Stimulated activated CD8-positive, alpha-beta memory T cell treated with anti-CD3 and anti-CD28 coated beads, Interleukin-7, amount 100 ng/mL, for 24 hours (primary cell): ENCODE data around the gene DMD.
"Not testable (repeated sequence)": the region's sequence is repeated elsewhere in the genome, so short reads cannot be mapped to it uniquely, and the experiment has no call there.

Experiments
- DNase-seq: peaks from one replicate; pipeline ENCODE4 v3.0.0-alpha.2; 2020; ENCODE audit warnings: low read depth

DMD gene

DNA sequence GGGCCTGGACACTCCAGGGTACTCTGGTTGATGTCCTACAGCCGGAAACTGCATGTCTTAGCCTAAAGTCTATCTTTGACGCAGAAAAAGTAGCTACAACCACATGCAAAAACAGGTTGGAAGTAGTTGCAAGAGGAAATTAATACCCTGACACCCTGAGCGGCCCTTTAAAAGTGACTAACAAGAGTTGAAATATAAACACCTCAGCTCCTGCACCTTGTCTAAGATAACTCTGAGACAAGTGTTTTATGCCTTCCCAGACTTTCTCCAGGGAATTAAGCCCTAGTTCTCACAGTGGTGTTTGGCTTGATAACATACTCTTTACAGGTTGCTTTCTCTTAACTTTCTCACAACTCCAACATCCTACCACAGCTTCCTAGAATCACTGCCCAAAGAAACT lies 943.1 kb downstream of the DMD start:
- no peak for DNase-seq

DNA sequence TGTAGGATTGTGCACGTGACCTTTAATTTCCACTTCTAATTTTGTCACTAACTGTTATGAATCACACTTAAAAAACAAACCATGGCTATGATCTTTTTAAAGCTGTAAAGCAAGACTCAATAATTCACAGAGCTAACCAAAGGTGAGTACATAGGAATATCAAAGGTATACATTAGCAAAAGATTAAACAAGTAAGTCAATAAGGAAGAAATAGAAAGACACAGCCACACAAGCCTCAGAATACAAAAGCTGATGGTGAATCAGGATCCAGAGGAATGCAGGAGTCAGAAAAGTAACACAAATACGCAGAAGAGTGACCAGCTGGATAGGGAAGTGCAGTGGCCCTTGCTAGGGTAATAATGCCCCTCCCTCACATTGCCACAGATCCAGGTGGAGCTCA lies 943.6 kb downstream of the DMD start:
- DNase-seq = no peak

DNA sequence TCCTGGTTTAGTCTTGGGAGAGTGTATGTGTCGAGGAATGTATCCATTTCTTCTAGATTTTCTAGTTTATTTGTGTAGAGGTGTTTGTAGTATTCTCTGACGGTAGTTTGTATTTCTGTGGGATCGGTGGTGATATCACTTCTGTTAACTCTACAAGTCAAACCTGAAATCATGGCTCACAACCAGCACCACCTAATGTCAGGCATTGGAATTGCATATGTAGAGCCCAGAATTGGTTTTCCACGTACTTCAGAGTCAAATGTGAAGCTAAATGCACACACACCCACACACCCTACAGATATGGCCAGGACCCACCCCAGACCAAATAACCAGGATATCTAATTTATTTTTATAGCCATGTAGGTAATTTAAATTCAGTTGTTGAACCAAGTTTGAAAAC lies 964.7 kb downstream of the DMD start:
- not testable (repeated sequence) for DNase-seq

DNA sequence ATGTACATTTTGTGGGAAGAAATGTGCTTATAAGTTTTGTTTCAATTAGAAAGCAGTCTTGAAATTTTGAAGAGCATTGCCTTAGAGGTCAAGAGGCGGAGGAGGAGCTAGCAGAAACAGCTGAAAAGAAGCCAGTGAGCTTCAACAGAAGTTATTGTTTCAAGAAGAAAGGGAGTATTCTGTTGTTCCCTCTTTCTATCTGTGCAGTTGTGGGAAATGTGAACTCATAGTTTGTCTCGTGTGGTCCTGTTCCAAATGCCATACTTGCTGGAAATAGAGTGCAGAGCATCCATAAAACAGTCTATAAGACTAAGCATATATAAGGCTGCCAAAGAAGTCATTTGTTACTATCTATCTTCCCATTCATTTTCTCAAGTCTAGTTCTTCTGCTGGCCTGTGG lies 1015.7 kb downstream of the DMD start:
- no peak for DNase-seq

DNA sequence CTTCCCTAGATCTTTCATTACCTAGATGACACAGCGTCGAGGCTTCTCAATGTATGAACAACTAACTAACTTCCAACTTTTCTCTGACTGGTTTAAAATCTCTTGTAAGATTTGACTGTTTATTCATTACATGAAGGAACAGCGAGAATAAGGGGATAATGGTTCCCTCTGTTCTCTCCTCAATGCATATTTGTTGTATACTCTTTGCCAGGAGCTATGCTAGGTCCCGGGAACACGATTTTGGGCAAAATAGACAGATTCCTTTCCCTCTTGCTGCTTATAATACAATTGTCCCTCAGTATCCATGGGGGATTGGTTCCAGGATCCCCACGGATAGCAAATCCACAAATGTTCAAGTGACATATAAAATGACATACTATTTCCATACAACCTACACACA lies 1020.0 kb downstream of the DMD start:
- no peak for DNase-seq

DNA sequence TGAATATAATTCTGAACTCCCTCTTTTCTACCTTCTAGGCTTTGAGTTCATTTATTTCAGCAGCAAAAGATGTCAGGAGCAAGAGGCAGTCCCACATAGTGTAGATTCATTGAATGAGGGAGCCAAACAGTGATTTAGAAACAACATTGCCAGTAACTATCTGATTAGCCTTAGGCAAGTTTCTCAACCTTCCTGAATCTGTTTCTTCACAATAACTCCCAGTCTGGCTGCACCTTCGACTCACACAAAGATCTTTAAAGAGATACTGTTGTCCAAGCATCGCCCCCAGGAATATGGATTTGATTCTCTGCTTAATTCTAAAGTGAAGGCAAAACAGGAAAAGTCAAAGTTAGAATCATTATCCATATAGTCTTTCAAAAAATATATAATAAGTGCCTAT lies 1026.2 kb downstream of the DMD start:
- no peak for DNase-seq

DNA sequence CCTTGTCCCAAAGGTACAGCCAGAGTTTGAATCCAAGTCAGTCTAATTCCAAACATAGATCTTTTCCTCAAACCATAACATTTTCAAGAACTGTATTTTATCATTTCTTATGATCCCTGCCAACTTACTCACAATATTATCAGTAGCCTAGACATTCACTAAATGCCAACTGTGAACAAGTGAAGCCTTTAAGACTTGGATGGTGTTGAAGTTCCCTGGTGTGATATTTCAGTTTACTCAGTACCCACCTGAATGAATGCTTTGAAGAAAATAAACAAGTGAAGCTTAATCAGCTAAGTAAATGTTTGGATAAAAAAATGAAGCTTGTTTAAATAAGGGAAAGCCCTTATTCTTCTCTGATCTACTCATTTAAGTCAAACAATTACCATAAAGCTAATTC lies 1028.3 kb downstream of the DMD start:
- no peak for DNase-seq

DNA sequence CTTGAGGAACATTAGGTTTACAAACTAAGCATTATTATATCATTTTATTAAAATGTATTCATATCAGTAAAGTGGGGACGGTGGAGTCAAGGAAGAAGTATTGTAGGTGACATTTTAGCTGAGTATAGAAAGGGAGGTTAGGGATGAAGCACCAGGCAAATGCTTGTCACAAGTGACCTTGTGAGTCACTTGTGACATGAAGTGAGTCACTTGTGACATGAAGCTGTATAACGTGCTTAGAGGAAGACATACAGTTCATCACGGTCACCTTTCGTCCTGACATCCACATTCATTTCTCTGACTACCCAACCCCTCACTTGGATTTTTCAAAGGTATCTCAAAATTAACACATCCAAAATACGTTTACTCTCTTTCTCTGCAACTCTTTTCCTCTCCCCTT lies 1034.8 kb downstream of the DMD start:
- DNase-seq = no peak

DNA sequence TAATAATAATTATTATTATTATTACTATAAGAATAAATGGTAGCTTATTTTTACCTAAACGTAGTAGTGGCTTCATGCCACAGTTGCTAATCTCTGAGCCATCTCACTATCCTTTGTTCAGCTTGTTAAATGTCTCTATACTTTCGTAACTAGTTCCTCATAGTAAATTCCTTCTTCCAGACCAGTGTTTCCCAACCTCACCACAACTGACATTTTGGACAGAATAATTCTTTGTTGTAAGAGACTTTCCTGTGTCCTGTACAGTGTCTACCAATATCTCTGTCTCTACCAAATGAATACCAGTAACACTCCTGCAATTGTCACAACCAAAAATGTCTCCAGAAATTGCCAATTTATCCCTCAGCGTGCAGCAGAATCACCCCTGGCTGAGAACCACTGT lies 1040.9 kb downstream of the DMD start:
- DNase-seq = no peak

DNA sequence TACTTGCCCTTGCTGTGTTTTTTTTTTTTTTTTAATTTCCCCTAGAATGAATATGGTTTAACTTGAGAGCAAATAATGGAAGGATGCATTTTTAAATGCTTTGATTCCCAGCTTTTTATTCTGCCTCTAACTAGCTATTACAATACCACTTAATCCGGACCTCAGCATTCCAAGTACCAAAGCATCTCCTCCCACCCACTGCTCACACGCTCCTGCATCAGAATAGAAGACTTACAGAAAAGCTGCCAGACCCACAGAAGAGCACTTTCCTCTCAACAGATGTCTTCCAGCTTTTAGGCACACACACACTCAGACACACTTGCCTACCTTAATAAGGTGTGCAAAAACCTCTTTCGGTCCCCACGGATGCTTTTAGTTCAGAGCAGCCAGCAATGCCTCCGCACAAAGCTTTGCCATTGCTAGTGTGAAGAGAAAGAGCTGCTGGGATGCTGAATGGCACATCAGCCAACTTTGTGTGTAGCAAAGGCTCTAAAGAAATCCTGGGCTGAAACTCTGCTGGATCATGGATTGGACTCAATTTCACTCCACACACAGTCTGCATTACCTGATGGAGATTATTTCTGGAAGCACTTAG lies 1056.2 kb downstream of the DMD start:
- DNase-seq = no peak

DNA sequence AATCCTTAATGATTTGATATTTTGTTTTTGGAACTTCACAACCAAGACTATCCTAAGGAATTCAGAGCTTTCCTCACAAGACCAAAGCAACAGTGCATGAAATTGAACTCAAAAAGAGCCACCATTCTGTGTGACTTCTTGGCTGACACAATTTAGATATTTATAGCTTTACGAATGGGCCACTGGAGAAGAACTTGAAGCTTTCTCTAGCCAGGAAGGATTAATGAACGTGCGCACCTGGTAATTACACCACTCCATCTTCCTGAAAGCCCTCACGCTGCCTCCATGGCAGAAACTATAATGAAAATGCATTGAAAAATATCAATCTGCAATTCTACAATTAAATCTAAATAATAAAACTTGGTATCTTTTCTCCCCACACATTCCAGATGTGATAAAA lies 1057.8 kb downstream of the DMD start:
- DNase-seq = no peak

DNA sequence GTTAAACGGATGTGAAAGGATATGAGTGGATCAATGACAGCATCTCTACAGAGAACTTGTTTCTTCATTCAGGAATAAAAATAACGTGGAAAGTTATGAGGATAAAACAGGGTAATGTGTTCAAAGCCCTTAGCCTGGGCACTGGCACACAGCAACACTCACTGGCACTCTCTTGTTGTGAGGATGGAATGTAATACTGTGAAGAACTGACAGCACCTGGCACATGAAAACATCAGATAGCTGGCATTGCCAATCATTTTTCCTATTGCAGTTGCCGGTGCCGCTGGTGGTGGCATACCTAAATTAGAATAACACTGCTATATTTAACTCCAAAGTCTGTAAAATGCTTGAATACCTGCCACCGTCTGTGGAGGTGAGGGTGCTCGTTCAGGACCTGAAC lies 1061.2 kb downstream of the DMD start:
- DNase-seq = no peak

DNA sequence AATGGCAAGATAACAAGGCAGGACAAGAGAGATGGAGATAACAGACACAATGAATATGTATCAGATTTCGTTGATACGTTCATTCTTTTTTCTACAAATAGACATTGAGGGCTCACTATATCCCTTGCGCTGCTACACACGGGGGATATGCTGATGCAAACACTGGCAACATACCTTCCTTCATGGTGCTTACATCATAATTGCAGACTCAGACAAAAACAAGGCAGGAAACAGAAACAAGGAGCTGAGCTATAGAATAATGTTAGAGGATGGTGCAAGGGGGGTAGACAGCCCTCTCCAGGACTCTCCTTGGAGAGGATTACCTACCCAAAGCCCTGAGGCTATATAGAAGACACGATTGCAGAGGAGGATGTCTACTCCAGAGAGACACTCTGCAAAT lies 1069.5 kb downstream of the DMD start:
- DNase-seq = no peak

DNA sequence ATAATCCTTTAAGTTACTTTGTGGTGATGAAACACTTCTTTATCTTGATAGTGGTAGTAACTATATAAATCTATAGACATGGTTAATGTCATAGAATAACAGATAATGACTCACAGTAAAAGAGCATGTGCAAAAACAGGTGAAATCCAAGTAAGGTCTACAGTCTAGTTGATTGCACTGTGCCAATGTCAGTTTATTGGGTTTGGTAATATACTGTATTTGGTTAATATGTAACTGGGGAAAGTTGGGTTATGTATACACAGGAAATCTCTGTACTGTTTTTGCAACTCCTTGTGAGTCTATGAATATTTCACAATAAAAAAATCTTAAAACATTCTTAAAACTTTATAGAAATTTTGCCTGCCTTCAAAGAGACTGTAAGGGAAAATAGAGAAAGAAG lies 1071.9 kb downstream of the DMD start:
- no peak for DNase-seq

DNA sequence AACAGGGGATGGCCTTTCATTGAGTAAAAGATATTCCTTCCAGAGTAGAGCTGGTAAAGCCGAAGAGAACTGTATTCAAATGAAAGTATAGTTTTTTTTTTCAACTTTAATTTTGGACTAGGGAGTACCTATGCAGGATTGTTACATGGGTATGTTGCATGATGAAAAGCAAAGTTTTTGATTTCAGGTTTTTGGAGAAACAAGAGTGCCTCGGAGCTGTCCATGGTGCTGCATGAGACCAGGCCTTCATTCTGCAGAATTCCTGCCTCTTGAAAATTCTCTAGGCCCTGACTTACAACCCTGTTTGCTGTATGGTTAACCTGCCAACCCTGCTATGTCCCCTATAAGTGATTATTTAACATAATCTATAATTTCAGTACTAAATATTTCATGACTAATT lies 1073.8 kb downstream of the DMD start:
- no peak for DNase-seq

DNA sequence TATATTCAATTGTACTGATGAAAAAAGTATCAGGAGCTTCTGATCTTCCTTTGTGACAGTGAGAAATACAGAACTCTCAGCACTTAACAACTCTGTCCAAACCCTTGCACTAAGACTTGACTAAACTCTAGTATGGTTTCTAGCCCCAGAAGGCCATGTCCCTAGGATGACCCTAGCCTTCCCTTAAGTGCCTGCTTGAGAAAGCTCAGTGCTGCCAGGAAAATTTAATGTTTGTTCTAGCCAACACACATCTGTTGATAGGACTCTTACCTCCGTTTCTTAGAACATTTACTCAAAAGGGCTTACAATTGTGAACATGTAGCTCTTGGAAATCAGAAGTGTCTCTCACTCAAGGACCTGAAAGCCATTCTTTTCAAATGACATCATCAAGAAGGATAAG lies 1084.4 kb downstream of the DMD start:
- no peak for DNase-seq

DNA sequence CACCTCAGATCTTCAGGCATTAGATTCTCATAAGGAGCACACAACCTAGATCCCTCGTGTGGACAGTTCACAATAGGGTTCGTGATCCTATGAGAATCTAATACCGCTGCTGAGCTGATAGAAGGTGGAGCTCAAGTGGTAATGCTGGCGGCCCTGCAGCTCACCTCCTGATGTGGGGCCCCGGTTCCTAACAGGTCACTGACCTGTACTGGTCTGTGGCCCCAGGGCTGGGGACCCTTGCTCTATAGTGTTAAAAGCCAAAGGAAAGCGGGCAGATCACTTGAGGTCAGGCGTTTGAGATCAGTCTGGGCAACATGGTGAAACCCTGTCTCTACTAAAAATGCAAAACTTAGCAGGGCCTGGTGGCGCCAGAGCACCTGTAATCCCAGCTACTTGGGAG lies 1092.5 kb downstream of the DMD start:
- DNase-seq = no peak

DNA sequence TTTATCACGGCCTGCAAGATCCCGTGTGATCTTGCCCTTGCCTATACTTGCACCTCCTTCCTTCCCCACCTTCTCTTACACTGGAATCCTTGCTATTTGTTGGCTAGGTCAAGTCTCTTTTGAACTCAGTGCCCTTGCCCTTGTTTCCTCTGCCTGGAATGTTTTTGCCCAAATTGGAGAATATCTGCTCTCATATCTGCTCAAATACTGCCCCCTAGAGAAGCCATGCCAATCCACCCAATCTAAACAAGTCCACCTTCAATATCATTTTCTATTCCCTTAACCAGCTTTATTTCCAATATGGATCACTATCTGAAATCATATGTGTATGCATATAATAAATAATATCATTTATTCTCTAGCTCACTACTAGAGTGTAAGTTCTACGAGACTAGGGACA lies 1095.3 kb downstream of the DMD start:
- DNase-seq = no peak

DNA sequence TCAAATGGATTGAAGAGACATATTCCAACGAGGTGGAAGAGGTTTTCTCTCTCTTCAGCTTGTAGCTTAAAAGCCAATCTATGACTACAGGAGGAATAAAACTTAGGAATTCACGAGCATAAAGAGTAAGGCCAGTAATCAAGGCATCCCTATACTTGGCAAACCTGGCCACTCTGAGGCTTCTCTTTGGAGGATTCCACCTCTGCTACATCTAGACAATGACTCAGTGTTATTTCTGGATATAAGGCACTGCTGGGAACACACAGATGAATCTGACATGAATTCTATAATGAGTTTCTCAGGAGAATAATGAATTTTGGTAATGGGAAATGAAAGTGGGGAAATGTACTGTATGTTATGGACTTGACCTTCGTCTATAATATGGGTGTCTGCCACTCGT lies 1123.7 kb downstream of the DMD start:
- no peak for DNase-seq

DNA sequence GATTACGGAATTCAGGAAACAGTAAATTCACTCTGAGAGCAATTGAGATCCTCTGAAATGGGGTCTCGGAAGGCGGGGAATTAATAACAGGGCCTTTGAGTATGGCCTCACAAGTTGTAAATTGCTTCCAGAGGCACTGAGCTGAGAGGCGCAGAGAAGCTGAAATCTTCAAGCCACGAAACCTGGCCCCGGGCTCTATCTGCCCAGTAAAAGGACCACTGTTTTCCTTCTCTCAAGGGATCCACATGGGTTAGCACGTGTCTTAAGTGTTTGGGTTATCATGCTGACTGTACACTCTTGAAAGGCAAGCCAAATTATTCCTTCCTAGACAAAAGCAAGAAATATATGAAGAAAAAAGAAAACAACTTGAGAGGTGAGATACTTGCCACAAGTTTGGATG lies 1126.6 kb downstream of the DMD start:
- DNase-seq = no peak

DNA sequence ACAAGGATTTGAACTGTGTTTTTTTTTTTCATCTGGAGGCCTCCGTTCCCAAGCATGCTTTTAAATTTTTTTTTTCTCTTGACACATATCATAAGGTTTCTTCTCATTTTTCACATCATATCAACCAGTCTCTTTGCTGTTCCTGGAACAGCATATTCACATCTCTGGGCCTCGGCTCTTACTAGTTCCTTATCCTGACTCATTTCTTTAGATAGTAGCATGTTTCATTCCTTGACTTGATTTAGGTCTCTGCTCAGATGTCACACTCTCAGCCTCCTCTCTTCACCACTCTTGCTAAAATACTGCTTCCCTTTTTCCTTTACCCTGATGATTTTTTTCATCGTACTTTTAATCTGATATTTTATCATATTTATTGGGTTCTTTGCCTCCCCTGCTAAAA lies 1163.1 kb downstream of the DMD start:
- no peak for DNase-seq

DNA sequence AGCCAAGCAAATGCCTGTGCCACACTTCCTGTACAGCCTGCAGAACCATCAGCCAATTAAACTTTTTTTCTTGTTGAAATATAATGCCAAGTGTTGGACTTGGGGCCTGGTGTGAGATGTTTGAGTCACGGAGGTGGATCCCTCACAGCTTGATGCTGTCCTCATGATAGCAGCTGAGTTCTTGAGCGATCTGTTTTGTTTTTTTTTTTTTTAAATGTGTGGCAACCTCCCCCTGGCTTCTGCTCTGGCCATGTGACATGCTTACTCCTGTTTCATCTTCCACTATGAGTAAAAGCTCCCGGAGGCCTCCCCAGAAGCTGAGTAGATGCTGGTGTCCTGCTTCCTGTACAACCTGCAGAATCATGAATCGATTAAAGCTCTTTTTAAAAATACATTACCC lies 1166.2 kb downstream of the DMD start:
- DNase-seq = no peak

DNA sequence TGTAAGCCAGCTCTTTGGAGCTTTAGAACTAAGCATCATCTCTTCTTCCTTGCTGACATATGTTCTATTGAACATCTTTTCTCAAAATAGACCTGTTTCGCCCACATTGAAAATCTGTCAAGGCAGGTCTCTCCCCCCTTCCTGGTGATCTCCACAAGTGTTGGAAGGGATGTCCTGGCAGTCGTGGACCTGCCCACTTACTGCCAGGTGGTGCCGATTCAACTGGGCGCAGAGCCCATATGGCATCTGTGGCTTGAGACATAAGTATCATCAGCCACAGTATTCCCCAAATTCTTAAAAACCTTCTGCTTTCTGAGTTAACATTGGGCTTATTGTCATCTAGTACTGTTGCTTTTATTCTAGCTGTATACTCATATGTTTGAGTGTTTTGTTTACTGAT lies 1170.2 kb downstream of the DMD start:
- DNase-seq = no peak

DNA sequence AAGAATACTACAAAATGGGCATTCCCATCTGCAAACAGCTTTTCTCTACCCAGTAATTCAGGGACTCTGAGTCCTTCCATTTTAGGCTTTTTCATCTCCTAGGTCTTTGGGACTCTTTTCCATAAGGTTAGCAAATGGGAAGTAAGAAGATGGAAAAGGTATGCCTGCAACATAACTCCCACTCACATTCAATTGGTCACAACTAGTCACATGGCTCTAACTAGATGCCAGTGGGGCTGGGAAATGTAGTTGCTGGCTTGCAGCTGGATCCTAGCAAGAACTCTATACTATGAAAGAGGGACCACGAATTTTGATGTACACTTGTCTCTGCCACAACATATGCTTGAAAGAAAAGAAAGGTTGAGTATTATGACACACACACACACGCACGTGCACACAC lies 1184.6 kb downstream of the DMD start:
- DNase-seq = no peak

DNA sequence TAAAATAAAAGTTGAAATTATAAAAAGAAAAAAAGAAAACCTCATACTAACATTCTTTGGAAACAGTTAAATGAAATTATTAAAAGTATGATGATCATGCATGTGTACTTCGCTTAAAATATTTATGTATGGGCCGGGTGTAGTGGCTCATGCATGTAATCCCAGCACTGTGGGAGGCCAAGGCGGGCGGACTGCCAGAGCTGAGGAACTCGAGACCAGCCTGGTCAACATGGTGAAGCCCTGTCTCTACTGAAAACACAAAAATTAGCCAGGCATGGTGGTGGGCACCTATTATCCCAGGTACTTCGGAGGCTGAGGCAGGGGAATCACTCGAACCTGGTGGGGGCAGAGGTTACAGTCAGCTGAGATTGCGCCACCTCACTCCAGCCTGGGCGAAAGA lies 1187.3 kb downstream of the DMD start:
- no peak for DNase-seq
